Measurements from ENCODE around the gene PTP4A2.

DNA sequence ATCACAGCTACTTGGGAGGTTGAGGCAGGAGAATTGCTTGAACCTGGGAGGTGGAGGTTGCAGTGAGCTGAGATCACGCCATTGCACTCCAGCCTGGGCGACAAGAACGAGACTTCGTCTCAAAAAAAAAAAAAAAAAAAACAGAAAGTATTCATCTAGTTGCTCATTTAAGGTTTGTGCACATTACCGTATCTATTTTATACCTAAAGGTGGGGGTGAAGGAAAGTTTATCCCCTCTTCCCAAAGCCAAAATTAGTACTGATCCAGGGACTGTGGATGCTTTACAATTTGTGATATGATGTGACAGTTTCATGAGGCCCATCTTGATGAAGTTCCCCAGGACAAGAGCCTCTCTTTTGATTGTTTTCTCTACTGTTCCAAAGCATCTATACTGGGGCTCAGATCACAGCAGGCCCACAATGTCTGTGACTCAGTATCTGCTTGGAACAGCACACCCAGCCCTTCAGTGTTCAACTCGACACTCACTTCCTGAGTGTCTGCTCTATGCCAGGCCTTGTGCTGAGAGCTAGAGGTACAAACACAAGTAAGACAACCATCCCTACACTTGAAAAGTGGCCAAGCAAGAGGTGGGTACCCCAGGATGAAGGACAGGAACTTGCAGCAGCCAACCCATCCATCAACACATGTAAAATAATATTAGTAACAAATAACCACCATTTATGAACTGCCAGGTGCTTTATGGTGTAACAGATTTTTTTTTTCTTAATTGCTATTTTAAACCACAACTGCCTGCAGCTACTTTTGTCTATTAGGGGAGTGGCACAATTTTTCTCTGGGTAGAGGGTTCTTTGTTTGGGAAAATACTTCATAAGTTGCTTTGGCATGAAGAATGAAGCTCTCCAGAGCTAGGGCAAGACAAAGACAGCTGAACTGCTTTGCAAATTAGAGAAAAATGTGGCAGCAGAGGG is 46.5 kb upstream of the PTP4A2 start:
- TF ChIP-seq EZH2 (IDR thresholded peaks at IDR 0.05; ENCODE audit: borderline replicate concordance, low read depth, low read length, severe bottlenecking) (no peak), POLR2A (IDR thresholded peaks at IDR 0.05; ENCODE audit: low read depth, low read length) (no peak), CTCF (IDR thresholded peaks at IDR 0.05; ENCODE audit: extremely low read depth in 1 of 2, insufficient read depth in 1 of 2, low read depth in 1 of 2, low read length in 2 of 2) (no peak), MAX (IDR thresholded peaks at IDR 0.05; ENCODE audit: insufficient read depth, insufficient read length) (no peak), POLR2AphosphoS5 (IDR thresholded peaks at IDR 0.05; ENCODE audit: insufficient read depth, low read depth, low read length) (no peak), JUN (IDR thresholded peaks at IDR 0.05; ENCODE audit: borderline replicate concordance, insufficient read depth, insufficient read length, low read depth) (no peak), FOS (IDR thresholded peaks at IDR 0.05; ENCODE audit: borderline replicate concordance, insufficient read depth, low read length) (peak; percentile 61), MYC (IDR thresholded peaks at IDR 0.05; ENCODE audit: low read depth, low read length) (no peak), GATA2 (IDR thresholded peaks at IDR 0.05; ENCODE audit: insufficient read depth, insufficient read length, low read depth, low read length) (no peak)
